ENCODE measurements around the gene EMD. TPM values are rescaled to one million over a fixed set of nuclear protein-coding genes. Genes with fewer than 3 reads are reported as not detected.

Gene EMD
- total and polyA plus RNA-seq, 2 donors (not counting 1 experiment from before 2014, with no cell fraction given) = 26.4 to 72.1 TPM

- peaks cover 67% of the 10 kb centered on the region for H3K36me3 ChIP-seq (ENCODE audit: control insufficient read depth, insufficient read depth, low read length)
- peaks cover 22% of the 10 kb centered on the region for H3K79me2 ChIP-seq (ENCODE audit: control insufficient read depth, insufficient read depth, low read length)
- H3K4me2 ChIP-seq (ENCODE audit: extremely low read depth, insufficient read depth, low read length) = no peak overlapping the region
- DNase-seq (ENCODE audit: low read depth in 2 of 2) = no peak
- H3K4me1 ChIP-seq (ENCODE audit: control insufficient read depth, extremely low read depth, insufficient read depth, low read length) = no peaks in the 10 kb centered on the region
- no peaks in the 10 kb centered on the region for H3K27me3 ChIP-seq (ENCODE audit: control insufficient read depth, insufficient read depth, low read length)
- no peaks in the 10 kb centered on the region for H4K20me1 ChIP-seq (ENCODE audit: control insufficient read depth, extremely low read depth, insufficient read depth, low read length)
- H3K9me3 ChIP-seq (ENCODE audit: control insufficient read depth, insufficient read depth, low read depth, low read length) = no peaks in the 10 kb centered on the region
- H3K27ac ChIP-seq (ENCODE audit: insufficient read depth, low read length) = no peak overlapping the region
- H3K4me3 ChIP-seq (replicated peaks in 1 of 4; ENCODE audit: control extremely low read depth in 1 of 4, insufficient read depth in 1 of 4, low read depth in 3 of 4, low read length in 4 of 4) = no peak overlapping the region
- H2AFZ ChIP-seq (ENCODE audit: low read length) = no peak overlapping the region
- H3K9ac ChIP-seq (ENCODE audit: insufficient read depth, low read length) = no peak overlapping the region
- no peak for TF ChIP-seq EZH2 (IDR thresholded peaks at IDR 0.05; ENCODE audit: low read length, missing control alignments)
- TF ChIP-seq CTCF (conservative IDR thresholded peaks at IDR 0.05 in 1 of 2, IDR thresholded peaks at IDR 0.05 in 1 of 2; ENCODE audit: low read depth in 1 of 2, low read length in 2 of 2) = no peak
Measured at GRCh38 chrX:154352012-154352401, 27.1 kb upstream of the EMD start.

GRCh38 chrX:154352466-154352865 is 26.6 kb upstream of the EMD start:
- no peak overlapping the region for H3K4me3 ChIP-seq (replicated peaks in 1 of 4; ENCODE audit: control extremely low read depth in 1 of 4, insufficient read depth in 1 of 4, low read depth in 3 of 4, low read length in 4 of 4)
- H3K9me3 ChIP-seq (ENCODE audit: control insufficient read depth, insufficient read depth, low read depth, low read length) = no peaks in the 10 kb centered on the region
- DNase-seq (ENCODE audit: low read depth in 2 of 2) = no peak
- H3K27ac ChIP-seq (ENCODE audit: insufficient read depth, low read length) = no peak overlapping the region
- H3K9ac ChIP-seq (ENCODE audit: insufficient read depth, low read length) = no peak overlapping the region
- no peak overlapping the region for H3K4me2 ChIP-seq (ENCODE audit: extremely low read depth, insufficient read depth, low read length)
- TF ChIP-seq EZH2 (IDR thresholded peaks at IDR 0.05; ENCODE audit: low read length, missing control alignments) = no peak
- H3K27me3 ChIP-seq (ENCODE audit: control insufficient read depth, insufficient read depth, low read length) = no peaks in the 10 kb centered on the region
- H4K20me1 ChIP-seq (ENCODE audit: control insufficient read depth, extremely low read depth, insufficient read depth, low read length) = no peaks in the 10 kb centered on the region
- no peaks in the 10 kb centered on the region for H3K4me1 ChIP-seq (ENCODE audit: control insufficient read depth, extremely low read depth, insufficient read depth, low read length)
- peaks cover 70% of the 10 kb centered on the region for H3K36me3 ChIP-seq (ENCODE audit: control insufficient read depth, insufficient read depth, low read length)
- no peak overlapping the region for H2AFZ ChIP-seq (ENCODE audit: low read length)
- peaks cover 26% of the 10 kb centered on the region for H3K79me2 ChIP-seq (ENCODE audit: control insufficient read depth, insufficient read depth, low read length)

- Histone ChIP-seq H4K20me1 (ENCODE audit: control insufficient read depth, extremely low read depth, insufficient read depth, low read length) (no peaks in the 10 kb centered on the region), H3K9ac (ENCODE audit: insufficient read depth, low read length) (no peak overlapping the region), H3K79me2 (ENCODE audit: control insufficient read depth, insufficient read depth, low read length) (peaks cover 32% of the 10 kb centered on the region), H3K27me3 (ENCODE audit: control insufficient read depth, insufficient read depth, low read length) (no peaks in the 10 kb centered on the region), H3K4me3 (replicated peaks in 1 of 4; ENCODE audit: control extremely low read depth in 1 of 4, insufficient read depth in 1 of 4, low read depth in 3 of 4, low read length in 4 of 4) (no peak overlapping the region), H3K4me1 (ENCODE audit: control insufficient read depth, extremely low read depth, insufficient read depth, low read length) (no peaks in the 10 kb centered on the region), H3K36me3 (ENCODE audit: control insufficient read depth, insufficient read depth, low read length) (peaks cover 76% of the 10 kb centered on the region), H2AFZ (ENCODE audit: low read length) (no peak overlapping the region), H3K27ac (ENCODE audit: insufficient read depth, low read length) (no peak overlapping the region), H3K4me2 (ENCODE audit: extremely low read depth, insufficient read depth, low read length) (no peak overlapping the region), H3K9me3 (ENCODE audit: control insufficient read depth, insufficient read depth, low read depth, low read length) (no peaks in the 10 kb centered on the region)
- TF ChIP-seq CTCF (conservative IDR thresholded peaks at IDR 0.05 in 1 of 2, IDR thresholded peaks at IDR 0.05 in 1 of 2; ENCODE audit: low read depth in 1 of 2, low read length in 2 of 2) (no peak), EZH2 (IDR thresholded peaks at IDR 0.05; ENCODE audit: low read length, missing control alignments) (no peak)
- no peak for DNase-seq (ENCODE audit: low read depth in 2 of 2)
Measured at GRCh38 chrX:154353172-154353843, 25.8 kb upstream of the EMD start.

Measured in fibroblast of lung (primary cell).